ENCODE results near the gene HAND2.

HAND2 gene

DNA sequence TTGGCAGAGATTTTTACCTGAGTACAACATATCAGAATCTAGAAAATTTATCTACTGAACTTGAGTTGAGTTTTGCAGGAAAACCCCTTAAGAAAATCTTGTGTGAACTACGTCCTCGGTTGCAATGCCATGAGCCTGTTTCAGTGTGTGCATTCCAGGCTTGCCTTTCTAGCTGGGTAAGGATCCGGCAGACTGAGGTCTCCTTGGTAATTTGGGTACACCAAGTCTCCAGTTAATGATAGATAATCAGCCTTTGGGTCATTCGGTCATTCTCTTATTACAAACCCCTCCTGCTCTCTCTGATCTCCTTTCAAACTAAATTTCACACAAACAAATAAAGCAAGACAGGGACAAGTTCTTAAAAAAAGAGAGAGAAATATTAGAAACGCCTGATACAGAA, 5.9 kb upstream of the HAND2 start:
- no peak for DNase-seq

- DNase-seq, result no peak
These were observed 5.3 kb upstream of the HAND2 start for GRCh38 chr4:173535165-173535902.

DNA sequence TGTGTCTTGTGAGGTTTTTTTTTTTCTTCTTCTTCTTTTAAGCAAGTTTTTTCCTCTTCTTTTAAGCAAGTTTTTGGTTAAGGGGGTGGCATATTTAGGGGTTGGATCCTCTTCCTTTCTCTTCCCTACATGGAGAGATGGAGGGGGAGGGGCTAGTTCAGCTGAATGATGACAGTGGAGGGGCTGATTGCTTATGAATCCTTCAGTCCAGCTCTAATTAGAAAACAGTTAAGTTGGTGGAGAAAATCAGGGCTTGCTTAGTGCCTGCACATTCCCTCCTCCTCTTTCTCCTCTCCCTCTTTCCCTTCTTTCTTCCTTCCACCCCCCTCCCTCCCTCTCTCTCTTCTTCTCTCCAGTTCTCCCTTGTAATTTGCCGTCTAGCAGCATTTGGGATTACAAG, 4.4 kb upstream of the HAND2 start:
- DNase-seq, result no peak

DNA sequence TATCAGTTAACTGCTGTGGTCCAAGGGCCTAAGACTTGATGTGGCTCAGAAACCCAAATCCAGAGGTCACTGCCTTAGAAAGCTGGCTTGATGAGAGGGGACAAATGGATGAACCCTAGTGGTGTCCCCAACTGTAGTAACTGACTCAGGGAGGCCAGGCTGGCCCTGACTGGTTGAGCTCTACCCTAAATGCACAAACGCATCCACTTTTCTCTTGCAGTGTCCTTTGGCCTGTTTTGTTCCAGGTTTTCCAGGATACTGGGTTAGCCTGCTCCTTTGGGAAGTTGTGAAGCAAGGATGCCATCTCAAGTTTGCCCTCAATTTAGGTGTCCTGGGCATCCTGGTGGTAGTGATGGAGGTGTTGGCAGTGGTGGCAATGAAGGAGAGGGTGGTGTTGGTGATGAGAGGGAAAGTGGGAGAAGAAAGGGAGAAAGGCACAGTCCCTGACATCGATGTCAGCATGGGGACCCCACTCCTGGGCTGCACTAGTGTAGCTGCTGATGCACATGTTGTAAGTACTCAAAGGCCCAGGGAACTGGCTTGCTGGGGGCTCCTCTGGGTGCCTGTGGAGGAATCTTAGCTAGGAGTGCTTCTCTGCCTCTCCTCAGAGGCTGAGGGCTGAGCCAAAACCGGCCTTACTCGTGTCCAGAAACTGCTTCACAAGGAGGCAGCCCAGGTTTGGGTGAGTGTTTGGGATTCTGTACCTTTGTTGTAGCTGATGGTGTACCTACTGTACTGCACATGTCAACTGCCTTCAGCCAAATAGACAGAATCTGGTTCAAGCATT, 2.9 kb upstream of the HAND2 start:
- no peak for DNase-seq

DNA sequence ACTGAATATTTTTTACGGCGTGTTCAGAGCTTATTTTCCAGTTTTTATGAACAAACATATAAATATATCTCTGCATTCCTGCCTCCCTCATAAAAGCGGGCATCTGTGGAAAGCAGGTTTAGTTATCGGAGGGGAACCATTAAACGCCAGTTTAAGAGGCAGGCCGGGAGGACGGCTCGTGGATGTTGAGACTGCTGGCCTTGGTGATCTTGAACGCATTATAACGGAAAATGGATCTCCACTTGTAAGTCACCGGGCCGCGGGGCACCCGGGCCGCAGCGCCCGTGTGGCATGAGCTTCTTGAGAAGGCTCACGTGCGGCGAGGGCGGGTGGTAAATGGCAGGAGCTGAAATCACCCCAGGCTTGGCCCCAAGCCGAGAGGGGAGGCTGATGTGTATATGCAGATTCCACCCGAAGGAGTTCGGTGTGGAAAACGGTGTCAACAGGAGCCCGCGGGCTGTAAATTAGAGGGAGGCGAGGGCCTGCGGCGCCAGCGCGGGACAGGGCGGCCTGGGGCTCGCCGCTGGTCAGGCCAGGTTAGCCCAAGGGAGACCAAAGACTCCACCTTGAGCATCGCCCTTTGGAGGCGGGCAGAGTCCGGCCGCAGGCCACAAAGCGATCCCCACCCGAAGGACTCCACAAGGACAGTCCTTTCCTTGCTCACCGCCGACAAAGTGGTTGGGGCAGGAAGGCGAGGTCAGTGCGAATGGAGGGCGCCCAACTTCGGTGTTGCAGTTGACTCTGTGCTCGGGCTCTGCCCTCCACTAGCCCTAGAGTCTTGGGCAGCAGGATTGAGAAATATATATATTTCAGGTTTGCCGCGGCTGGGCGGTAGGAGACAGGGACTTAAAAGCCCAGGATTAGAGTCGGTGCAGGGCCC, 1.3 kb upstream of the HAND2 start:
- DNase-seq, result no peak

DNA sequence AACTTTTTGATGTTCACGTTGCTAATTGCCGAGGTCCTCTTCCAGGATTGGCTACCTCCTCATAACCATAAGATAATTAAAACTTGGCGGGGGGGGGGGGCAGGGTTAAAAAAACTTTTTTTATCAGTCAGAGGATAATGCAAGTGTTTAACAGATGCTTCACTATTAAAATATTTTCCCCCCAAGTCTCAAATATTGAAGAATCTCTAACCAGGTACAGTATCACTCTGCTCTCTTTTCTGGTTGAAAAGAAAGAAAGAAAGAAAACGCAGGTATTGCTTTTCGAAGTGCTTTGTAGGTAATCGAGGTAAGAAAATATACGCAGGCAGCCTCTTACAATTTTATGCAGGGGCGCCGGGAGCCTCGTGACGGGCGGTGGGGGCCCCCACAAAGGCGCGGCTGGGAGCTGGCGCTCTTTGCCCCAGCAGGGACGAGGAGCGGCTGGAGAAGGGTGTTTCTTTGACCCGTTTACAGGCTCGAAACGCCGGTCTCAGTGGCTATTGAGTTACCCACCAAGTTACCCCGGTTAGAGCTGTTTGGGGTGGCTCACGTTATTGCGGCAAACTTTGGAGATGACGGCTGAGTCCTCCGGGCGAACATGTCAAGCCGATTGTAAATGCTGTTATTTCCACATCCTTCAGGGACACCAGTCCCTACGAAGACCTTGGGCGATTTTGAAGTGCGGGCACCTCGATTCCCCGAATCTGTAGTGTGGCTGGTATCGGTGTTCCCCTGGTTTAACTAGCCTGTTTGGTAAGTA, 477 bp upstream of the HAND2 start:
- no peak for DNase-seq

DNA sequence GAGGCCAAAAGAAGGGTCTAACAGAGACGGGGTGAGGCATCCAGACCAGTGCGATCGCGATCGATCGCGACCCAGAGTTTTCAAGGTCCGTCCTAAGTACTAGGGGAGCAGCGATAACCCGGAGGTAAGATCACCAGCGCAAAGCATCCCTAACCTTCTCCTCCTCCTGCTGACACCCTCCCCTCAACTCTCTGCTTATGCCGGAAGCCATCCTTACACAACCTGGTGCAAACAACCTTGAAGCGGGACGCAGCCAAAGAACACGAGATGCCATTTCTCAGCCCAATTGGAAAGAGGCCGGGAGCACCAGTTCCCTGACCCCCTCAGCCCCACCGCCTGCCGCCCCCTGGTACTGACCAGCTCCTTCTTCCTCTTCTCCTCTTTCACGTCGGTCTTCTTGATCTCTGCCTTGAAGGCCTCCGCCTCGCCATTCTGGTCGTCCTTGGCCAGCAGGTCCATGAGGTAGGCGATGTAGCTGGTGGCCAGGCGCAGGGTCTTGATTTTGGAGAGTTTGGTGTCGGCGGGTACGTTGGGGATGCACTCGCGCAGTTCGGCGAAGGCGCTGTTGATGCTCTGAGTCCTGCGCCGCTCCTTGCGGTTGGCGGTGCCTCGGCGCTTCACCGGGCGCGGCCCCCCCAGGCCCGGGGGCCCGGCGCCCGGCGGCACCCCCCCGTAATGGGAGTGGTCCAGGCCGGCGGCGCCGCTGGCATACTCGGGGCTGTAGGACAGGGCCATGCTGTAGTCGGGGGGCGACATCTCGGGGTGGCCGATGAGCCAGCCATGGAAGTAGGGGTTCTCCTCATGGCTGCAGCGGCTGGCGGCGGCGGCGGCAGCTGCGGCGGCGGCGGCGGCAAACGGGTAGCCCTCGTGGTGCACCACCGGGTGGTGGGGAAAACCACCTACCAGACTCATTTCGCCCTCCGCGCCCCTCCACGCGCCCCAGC, 1.4 kb downstream of the HAND2 start:
- DNase-seq, result no peak

GRCh38 chr4:173527103-173527891, 2.7 kb downstream of the HAND2 start:
- no peak for DNase-seq

GRCh38 chr4:173526724-173527102, 3.3 kb downstream of the HAND2 start:
- DNase-seq, result no peak

DNA sequence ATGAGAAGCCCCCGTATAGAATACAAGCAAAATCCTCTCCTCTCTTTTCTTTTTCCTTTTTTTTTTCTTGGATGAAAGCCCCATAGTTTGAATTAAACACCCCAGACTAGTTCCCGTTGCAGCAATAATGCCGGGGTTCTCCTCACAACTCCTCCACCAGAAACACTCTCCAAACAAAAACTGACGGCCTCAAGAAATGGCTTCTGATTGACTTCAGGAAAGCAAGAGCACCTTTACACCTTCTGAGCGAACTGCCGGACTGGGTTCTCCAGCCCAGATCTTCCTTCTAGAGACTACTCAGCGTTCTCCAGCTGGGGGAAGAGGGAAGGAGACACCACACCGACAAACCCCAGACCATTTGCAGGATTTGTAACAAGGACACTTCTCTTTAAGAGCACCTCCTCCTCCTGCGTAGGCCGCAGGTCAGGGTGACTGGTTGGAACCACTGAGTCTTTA, 4.0 kb downstream of the HAND2 start:
- DNase-seq, result no peak

GRCh38 chr4:173525118-173526011, 4.7 kb downstream of the HAND2 start:
- DNase-seq, result no peak

- no peak for DNase-seq
These were observed 5.6 kb downstream of the HAND2 start for GRCh38 chr4:173524218-173525117.

DNA sequence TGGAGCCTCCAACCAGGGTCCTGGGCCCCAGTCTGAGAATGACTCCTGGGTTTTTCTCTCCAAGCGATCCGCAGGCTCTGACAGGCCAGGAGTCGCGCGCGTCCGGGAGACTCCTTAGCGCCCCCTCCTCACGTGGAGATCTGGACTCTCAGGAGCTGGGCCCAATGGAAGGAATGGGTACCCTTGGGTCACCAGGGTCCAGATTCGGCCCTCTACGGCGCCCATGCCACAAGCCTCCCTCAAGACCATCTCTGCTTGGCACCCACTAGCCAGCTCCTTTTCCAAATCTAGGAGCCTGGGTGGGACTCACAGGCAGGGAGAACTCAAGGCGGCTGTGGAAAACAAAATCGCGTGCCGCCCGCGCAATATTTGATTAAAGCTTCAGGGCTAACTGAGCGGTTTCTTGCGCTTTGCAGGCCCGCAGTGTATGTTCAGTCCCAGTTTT, 7.1 kb downstream of the HAND2 start:
- no peak for DNase-seq

GRCh38 chr4:173522160-173522950, 7.7 kb downstream of the HAND2 start:
- DNase-seq, result no peak

- DNase-seq, result no peak
These were observed 8.4 kb downstream of the HAND2 start for GRCh38 chr4:173521467-173522159.

DNA sequence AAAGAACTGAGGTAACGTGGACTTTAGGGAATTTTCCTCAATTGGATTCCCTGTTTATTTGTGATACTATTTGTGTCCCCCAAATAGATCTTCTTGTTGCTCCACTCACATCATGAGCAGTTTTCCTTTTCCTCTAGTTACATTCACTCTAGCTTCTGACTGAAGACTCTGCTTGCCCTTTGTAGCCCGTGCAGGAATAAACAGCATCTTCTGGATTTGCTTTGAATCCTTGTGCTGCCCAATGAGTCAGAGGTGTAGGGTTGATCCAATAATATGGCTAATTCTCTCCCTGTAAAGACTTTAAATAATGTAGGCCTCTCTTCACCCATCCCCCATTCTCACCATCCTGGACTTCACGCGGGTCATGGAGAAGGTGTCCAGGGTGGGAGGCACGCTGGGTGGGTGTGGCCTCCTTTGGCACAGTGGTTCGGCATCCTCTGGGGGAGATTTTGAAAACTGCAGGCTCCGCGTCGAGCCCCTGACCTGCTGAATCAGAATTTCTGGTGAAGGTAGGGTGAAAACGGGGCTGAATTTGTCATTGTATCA, 9.0 kb downstream of the HAND2 start:
- DNase-seq, result no peak
